HepG2 (cell line): ENCODE measurements around the gene ITK. TPM values are rescaled to one million over a fixed set of nuclear protein-coding genes. Genes with fewer than 3 reads are reported as not detected.

Experiments used
- ATAC-seq: fragments of 200-7000 bp; cut with Tn5 transposase; 3 replicates; pipeline ENCODE4 v1.9.1; 2020; ENCODE audit warnings: mild to moderate bottlenecking, moderate library complexity
- BruUV-seq: library from RNA; stranded (reverse); fragments of 400-500 nt; replicated peaks from 2 replicates; lab custom pipeline; 2021; lab: Mats Ljungman, UMichigan
- CTCF ChIA-PET: fragments of 300-600 bp; formaldehyde crosslinking; extraction: SDS; loops from one replicate; lab custom pipeline; 2021; ENCODE audit warnings: low total read pairs, inconsistent platforms, low intra/inter-chr PET ratio; lab: Yijun Ruan, JAX
- POLR2A ChIA-PET: fragments of 350-600 bp; sonication (Branson Sonifier 250); formaldehyde crosslinking; loops from one replicate; lab custom pipeline; 2020; ENCODE audit warnings: antibody characterized with exemption, inconsistent platforms; lab: Yijun Ruan, JAX
- DNase-seq: peaks from one replicate; pipeline ENCODE4 v3.0.0-alpha.2; 2015; ENCODE audit warnings: low spot score
- FAIRE-seq: peaks from 3 replicates; lab custom pipeline; 2011; peaks lifted over from hg19 to GRCh38; lab: Jason Lieb, UNC
- H2AFZ ChIP-seq: one replicate; pipeline ENCODE4 v1.6.1; 2011; ENCODE audit warnings: low read length, inconsistent platforms
- H3K27ac ChIP-seq: fragments of 300-600 bp; 3 replicates; pipeline ENCODE4 v1.8.0; 2011; ENCODE audit warnings: mixed run types, mild to moderate bottlenecking, mixed read lengths, low read length, inconsistent platforms; ENCODE audit not compliant: insufficient read depth; ENCODE audit errors: extremely low read length
- H3K27me3 ChIP-seq, 2 experiments: fragments of 200-600 bp in 1 of 2; 2 replicates in 1 of 2; 3 replicates in 1 of 2; pipeline versions ENCODE4 v1.6.0 to v1.8.0; 2011; ENCODE audit warnings: low read length in 2 of 2, mild to moderate bottlenecking in 2 of 2, moderate library complexity in 2 of 2, inconsistent platforms in 1 of 2; ENCODE audit not compliant: insufficient read depth in 2 of 2, control insufficient read depth in 1 of 2
- H3K36me3 ChIP-seq, 2 experiments: fragments of 200-600 bp in 1 of 2; replicated peaks in 1 of 2; 2 replicates in 1 of 2; 3 replicates in 1 of 2; pipeline versions ENCODE4 v1.5.1 to v1.8.0; 2011; ENCODE audit warnings: low read length in 2 of 2, inconsistent platforms in 1 of 2; ENCODE audit not compliant: insufficient read depth in 2 of 2, control insufficient read depth in 1 of 2
- H3K4me1 ChIP-seq: 2 replicates; pipeline ENCODE4 v1.5.1; 2012; ENCODE audit warnings: low read length, inconsistent platforms; ENCODE audit not compliant: insufficient read depth
- H3K4me2 ChIP-seq: 2 replicates; pipeline ENCODE4 v1.6.0; 2011; ENCODE audit warnings: low read depth, low read length, inconsistent platforms
- H3K4me3 ChIP-seq, 3 experiments: fragments of 200-600 bp in 1 of 3; sonication (generic), shearing (Covaris generic) in 1 of 3; replicated peaks in 1 of 3; 2 replicates each; pipeline ENCODE4 v1.5.1; 2011 to 2016; ENCODE audit warnings: low read length in 3 of 3, inconsistent platforms in 2 of 3, low read depth in 2 of 3, mild to moderate bottlenecking in 2 of 3, control low read depth in 1 of 3, mixed read lengths in 1 of 3; ENCODE audit not compliant: insufficient read depth in 1 of 3
- H3K79me2 ChIP-seq: one replicate; pipeline ENCODE4 v1.6.1; 2011; ENCODE audit warnings: low read length, inconsistent platforms; ENCODE audit not compliant: insufficient read depth
- H3K9ac ChIP-seq: 2 replicates; pipeline ENCODE4 v1.6.0; 2011; ENCODE audit warnings: mild to moderate bottlenecking, low read depth, low read length, inconsistent platforms; ENCODE audit not compliant: insufficient read depth
- H3K9me3 ChIP-seq: 2 replicates; pipeline ENCODE4 v1.5.1; 2012; ENCODE audit warnings: mild to moderate bottlenecking, low read length
- H4K20me1 ChIP-seq: 2 replicates; pipeline ENCODE4 v1.6.0; 2011; ENCODE audit warnings: inconsistent platforms, mild to moderate bottlenecking, low read length, moderate library complexity; ENCODE audit not compliant: insufficient read depth
- ETV5 ChIP-seq: IDR thresholded peaks from 2 replicates; pipeline ENCODE4 v1.6.1; 2018; ENCODE audit warnings: missing biosample characterization, missing genetic modification reagents, inconsistent platforms, borderline replicate concordance
- FOSL2 ChIP-seq: sonication (generic); formaldehyde crosslinking; IDR thresholded peaks from 2 replicates; pipeline ENCODE4 v1.4.0; 2020; ENCODE audit warnings: missing genetic modification reagents
- KAT2B ChIP-seq: fragments of 150-350 bp; IDR thresholded peaks from 2 replicates; pipeline ENCODE4 v1.6.1; 2014; ENCODE audit warnings: low read depth, low read length, borderline replicate concordance
- KMT2B ChIP-seq: IDR thresholded peaks from 2 replicates; pipeline ENCODE4 v1.6.1; 2016; ENCODE audit warnings: missing genetic modification reagents, missing compliant biosample characterization
- MIXL1 ChIP-seq: IDR thresholded peaks from 2 replicates; pipeline ENCODE4 v1.6.1; 2016
- SALL2 ChIP-seq: sonication (generic); formaldehyde crosslinking; IDR thresholded peaks from 2 replicates; pipeline ENCODE4 v1.8.1; 2023; ENCODE audit warnings: mild to moderate bottlenecking, missing genetic modification reagents, inconsistent platforms
- ZC3H4 ChIP-seq: sonication (generic); formaldehyde crosslinking; IDR thresholded peaks from 2 replicates; pipeline ENCODE4 v1.4.0; 2020; ENCODE audit warnings: missing genetic modification reagents, borderline replicate concordance
- ZNF160 ChIP-seq: sonication (generic); formaldehyde crosslinking; IDR thresholded peaks from 2 replicates; pipeline ENCODE4 v1.8.0; 2022; ENCODE audit warnings: mild to moderate bottlenecking, inconsistent platforms, missing genetic modification reagents
- ZNF317 ChIP-seq: sonication (generic); formaldehyde crosslinking; IDR thresholded peaks from 2 replicates; pipeline ENCODE4 v1.5.0; 2020; ENCODE audit warnings: mild to moderate bottlenecking, missing genetic modification reagents
- ZNF609 ChIP-seq: sonication (generic); formaldehyde crosslinking; IDR thresholded peaks from 2 replicates; pipeline ENCODE4 v1.4.0; 2020; ENCODE audit warnings: mild to moderate bottlenecking, missing genetic modification reagents, borderline replicate concordance
- in situ Hi-C: cut with HindIII; loops from 2 replicates; pipeline ENCODE4 v1.10.0; 2017; ENCODE audit warnings: low pct_unique_long_range_greater_than_20kb; ENCODE audit not compliant: extremely low pct_ligation_motif_present
- intact Hi-C: fragments of 100-400 bp; cut with micrococcal nuclease; formaldehyde crosslinking; loops from one replicate; pipeline ENCODE4 v1.10.0; 2022; ENCODE audit not compliant: unreplicated experiment
- polyA plus RNA-seq, 8 experiments: library from polyadenylated mRNA; depleted of rRNA in 3 of 8; stranded (reverse) in 7 of 8; unstranded in 1 of 8; fragments of >200 nt; fragmentation: Illumina TruSeq in 4 of 8; extraction: Trizol in 4 of 8; gene quantifications; 2 replicates each; pipeline versions ENCODE4 v1.2.1 to v1.2.3, GENCODE V29; 2011 to 2016; ENCODE audit warnings: low read depth in 4 of 8, missing spikeins in 1 of 8, mixed read lengths in 1 of 8; ENCODE audit not compliant: insufficient read depth in 1 of 8
- total RNA-seq, 5 experiments: library from RNA; depleted of rRNA; stranded (reverse); fragments of >200 nt; fragmentation: Illumina TruSeq; extraction: Trizol; gene quantifications; 2 replicates each; pipeline ENCODE4 v1.2.3, GENCODE V29; 2016; ENCODE audit warnings: low read depth in 1 of 5

The ITK gene
- total and polyA plus RNA-seq, 2 of the 13 experiments (the other 11 are each of a cell fraction or from before 2014, with no cell fraction given) = 0.01 TPM; not detected in 1

DNA sequence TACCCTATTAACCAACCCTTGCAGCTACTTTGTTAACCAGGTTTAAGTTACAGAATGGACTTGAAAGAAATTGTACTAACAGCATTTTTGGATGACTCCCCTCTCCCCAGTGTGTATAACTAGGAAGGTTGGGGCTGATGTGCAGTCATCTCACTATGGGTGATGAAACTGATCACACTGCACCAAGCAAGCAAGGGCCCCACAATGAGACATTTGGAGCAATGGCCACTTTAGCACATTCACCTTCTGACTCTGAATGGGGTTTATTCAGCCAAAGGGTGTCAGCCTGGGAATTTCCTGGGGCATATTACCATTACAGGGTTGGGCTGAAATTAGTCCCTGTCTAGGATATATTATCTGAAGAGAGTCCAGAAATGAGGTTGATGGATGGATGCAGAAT lies 66.6 kb downstream of the ITK start:
- no peak for FAIRE-seq
- in situ Hi-C loops = no loop called here
- no peak overlapping the region for H3K27ac ChIP-seq
- CTCF ChIA-PET = no interaction called here
- H3K9me3 ChIP-seq = no peaks in the 10 kb centered on the region
- no peak overlapping the region for H3K4me3 ChIP-seq
- intact Hi-C loops = no loop called here
- BruUV-seq = no TSS peak
- H3K27me3 ChIP-seq = no peaks in the 10 kb centered on the region
- ATAC-seq = no peak
- H3K36me3 ChIP-seq = no peaks in the 10 kb centered on the region
- no peak for DNase-seq
- H3K9ac ChIP-seq = no peak overlapping the region
- H4K20me1 ChIP-seq = no peaks in the 10 kb centered on the region
- POLR2A ChIA-PET = no interaction called here
- H3K4me2 ChIP-seq = no peak overlapping the region
- no peaks in the 10 kb centered on the region for H3K79me2 ChIP-seq
- no peak overlapping the region for H2AFZ ChIP-seq
- TF ChIP-seq KMT2B (CRISPR knock-in tag) (no peak), KAT2B (no peak), ZC3H4 (CRISPR knock-in tag) (no peak), ZNF160 (CRISPR knock-in tag) (no peak), ETV5 (CRISPR knock-in tag) (no peak), ZNF317 (no peak), FOSL2 (no peak), MIXL1 (CRISPR knock-in tag) (no peak), ZNF609 (CRISPR knock-in tag) (no peak), SALL2 (no peak)
- no peaks in the 10 kb centered on the region for H3K4me1 ChIP-seq
